Measurements from ENCODE around the gene QSER1. TPM values are rescaled to one million over a fixed set of nuclear protein-coding genes. Genes with fewer than 3 reads are reported as not detected.

Gene QSER1
- total and polyA plus RNA-seq, 2 experiments from 2014 or later: 29.4 to 132 TPM

DNA sequence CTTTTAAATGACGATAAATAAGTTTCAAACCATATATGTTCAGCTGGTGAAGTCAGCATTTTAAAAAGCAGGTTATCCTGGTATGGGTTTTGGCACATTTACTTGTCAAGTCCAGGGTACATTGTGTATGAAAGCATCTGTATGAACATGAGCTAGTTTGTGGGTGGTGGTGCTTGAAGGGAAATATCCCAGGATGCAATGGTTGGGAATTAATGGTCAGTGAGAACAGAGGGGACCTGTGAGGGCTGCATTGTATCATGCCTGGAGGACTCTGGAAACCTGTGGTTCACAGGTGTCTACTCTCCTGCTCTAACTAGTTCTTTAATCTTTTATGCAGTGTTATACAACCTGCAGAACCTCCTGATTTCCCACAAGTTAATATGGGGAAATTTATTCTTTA, 128.9 kb downstream of the QSER1 start:
- Histone ChIP-seq H3K4me1 (ENCODE audit: insufficient read depth) (peaks cover 24% of the 10 kb centered on the region), H3K4me2 (no peak overlapping the region), H3K36me3 (ENCODE audit: insufficient read depth) (no peaks in the 10 kb centered on the region), H4K20me1 (replicated peaks; ENCODE audit: insufficient read depth) (no peaks in the 10 kb centered on the region), H3K79me2 (replicated peaks; ENCODE audit: insufficient read depth) (no peaks in the 10 kb centered on the region), H3F3A (replicated peaks; ENCODE audit: low read depth) (no peaks in the 10 kb centered on the region), H3K27ac (ENCODE audit: low read depth) (no peak overlapping the region), H3K9me2 (ENCODE audit: insufficient read depth) (no peaks in the 10 kb centered on the region), H2AFZ (no peak overlapping the region), H3K27me3 (ENCODE audit: insufficient read depth) (peaks cover 8% of the 10 kb centered on the region), H3K4me3 (no peak overlapping the region)
- no peaks in the 10 kb centered on the region for H3K9me3 Mint-ChIP-seq
- no peaks in the 10 kb centered on the region for H3K36me3 Mint-ChIP-seq (ENCODE audit: low read depth)
- ATAC-seq: no peak
- TF ChIP-seq NANOG (IDR thresholded peaks at IDR 0.05; ENCODE audit: borderline replicate concordance): no peak
- TF ChIP-seq ZNF331 (CRISPR knock-in tag; IDR thresholded peaks at IDR 0.05; ENCODE audit: low read depth): no peak
- no peak for TF ChIP-seq ZNF114 (CRISPR knock-in tag; IDR thresholded peaks at IDR 0.05)
- no peak for TF ChIP-seq EZH2 (IDR thresholded peaks at IDR 0.05; ENCODE audit: low read depth, unreplicated experiment)
- TF ChIP-seq STAT1 (IDR thresholded peaks at IDR 0.05; ENCODE audit: unreplicated experiment): no peak
- TF ChIP-seq EZH2phosphoT487 (IDR thresholded peaks at IDR 0.05; ENCODE audit: unreplicated experiment): no peak
- TF ChIP-seq CREB1 (CRISPR knock-in tag; IDR thresholded peaks at IDR 0.05; ENCODE audit: low read depth): no peak
- no peak for TF ChIP-seq JUNB (IDR thresholded peaks at IDR 0.05; ENCODE audit: unreplicated experiment)
- TF ChIP-seq, protein P1, sequence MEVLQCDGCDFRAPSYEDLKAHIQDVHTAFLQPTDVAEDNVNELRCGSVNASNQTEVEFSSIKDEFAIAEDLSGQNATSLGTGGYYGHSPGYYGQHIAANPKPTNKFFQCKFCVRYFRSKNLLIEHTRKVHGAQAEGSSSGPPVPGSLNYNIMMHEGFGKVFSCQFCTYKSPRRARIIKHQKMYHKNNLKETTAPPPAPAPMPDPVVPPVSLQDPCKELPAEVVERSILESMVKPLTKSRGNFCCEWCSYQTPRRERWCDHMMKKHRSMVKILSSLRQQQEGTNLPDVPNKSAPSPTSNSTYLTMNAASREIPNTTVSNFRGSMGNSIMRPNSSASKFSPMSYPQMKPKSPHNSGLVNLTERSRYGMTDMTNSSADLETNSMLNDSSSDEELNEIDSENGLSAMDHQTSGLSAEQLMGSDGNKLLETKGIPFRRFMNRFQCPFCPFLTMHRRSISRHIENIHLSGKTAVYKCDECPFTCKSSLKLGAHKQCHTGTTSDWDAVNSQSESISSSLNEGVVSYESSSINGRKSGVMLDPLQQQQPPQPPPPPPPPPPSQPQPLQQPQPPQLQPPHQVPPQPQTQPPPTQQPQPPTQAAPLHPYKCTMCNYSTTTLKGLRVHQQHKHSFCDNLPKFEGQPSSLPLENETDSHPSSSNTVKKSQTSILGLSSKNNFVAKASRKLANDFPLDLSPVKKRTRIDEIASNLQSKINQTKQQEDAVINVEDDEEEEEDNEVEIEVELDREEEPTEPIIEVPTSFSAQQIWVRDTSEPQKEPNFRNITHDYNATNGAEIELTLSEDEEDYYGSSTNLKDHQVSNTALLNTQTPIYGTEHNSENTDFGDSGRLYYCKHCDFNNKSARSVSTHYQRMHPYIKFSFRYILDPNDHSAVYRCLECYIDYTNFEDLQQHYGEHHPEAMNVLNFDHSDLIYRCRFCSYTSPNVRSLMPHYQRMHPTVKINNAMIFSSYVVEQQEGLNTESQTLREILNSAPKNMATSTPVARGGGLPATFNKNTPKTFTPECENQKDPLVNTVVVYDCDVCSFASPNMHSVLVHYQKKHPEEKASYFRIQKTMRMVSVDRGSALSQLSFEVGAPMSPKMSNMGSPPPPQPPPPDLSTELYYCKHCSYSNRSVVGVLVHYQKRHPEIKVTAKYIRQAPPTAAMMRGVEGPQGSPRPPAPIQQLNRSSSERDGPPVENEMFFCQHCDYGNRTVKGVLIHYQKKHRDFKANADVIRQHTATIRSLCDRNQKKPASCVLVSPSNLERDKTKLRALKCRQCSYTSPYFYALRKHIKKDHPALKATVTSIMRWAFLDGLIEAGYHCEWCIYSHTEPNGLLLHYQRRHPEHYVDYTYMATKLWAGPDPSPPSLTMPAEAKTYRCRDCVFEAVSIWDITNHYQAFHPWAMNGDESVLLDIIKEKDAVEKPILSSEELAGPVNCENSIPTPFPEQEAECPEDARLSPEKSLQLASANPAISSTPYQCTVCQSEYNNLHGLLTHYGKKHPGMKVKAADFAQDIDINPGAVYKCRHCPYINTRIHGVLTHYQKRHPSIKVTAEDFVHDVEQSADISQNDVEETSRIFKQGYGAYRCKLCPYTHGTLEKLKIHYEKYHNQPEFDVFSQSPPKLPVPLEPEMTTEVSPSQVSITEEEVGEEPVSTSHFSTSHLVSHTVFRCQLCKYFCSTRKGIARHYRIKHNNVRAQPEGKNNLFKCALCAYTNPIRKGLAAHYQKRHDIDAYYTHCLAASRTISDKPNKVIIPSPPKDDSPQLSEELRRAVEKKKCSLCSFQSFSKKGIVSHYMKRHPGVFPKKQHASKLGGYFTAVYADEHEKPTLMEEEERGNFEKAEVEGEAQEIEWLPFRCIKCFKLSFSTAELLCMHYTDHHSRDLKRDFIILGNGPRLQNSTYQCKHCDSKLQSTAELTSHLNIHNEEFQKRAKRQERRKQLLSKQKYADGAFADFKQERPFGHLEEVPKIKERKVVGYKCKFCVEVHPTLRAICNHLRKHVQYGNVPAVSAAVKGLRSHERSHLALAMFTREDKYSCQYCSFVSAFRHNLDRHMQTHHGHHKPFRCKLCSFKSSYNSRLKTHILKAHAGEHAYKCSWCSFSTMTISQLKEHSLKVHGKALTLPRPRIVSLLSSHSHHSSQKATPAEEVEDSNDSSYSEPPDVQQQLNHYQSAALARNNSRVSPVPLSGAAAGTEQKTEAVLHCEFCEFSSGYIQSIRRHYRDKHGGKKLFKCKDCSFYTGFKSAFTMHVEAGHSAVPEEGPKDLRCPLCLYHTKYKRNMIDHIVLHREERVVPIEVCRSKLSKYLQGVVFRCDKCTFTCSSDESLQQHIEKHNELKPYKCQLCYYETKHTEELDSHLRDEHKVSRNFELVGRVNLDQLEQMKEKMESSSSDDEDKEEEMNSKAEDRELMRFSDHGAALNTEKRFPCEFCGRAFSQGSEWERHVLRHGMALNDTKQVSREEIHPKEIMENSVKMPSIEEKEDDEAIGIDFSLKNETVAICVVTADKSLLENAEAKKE (CRISPR knock-in tag; IDR thresholded peaks at IDR 0.05): no peak
- TF ChIP-seq, protein P2, sequence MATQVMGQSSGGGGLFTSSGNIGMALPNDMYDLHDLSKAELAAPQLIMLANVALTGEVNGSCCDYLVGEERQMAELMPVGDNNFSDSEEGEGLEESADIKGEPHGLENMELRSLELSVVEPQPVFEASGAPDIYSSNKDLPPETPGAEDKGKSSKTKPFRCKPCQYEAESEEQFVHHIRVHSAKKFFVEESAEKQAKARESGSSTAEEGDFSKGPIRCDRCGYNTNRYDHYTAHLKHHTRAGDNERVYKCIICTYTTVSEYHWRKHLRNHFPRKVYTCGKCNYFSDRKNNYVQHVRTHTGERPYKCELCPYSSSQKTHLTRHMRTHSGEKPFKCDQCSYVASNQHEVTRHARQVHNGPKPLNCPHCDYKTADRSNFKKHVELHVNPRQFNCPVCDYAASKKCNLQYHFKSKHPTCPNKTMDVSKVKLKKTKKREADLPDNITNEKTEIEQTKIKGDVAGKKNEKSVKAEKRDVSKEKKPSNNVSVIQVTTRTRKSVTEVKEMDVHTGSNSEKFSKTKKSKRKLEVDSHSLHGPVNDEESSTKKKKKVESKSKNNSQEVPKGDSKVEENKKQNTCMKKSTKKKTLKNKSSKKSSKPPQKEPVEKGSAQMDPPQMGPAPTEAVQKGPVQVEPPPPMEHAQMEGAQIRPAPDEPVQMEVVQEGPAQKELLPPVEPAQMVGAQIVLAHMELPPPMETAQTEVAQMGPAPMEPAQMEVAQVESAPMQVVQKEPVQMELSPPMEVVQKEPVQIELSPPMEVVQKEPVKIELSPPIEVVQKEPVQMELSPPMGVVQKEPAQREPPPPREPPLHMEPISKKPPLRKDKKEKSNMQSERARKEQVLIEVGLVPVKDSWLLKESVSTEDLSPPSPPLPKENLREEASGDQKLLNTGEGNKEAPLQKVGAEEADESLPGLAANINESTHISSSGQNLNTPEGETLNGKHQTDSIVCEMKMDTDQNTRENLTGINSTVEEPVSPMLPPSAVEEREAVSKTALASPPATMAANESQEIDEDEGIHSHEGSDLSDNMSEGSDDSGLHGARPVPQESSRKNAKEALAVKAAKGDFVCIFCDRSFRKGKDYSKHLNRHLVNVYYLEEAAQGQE (IDR thresholded peaks at IDR 0.05; ENCODE audit: unreplicated experiment): no peak
- TF ChIP-seq, protein P3, sequence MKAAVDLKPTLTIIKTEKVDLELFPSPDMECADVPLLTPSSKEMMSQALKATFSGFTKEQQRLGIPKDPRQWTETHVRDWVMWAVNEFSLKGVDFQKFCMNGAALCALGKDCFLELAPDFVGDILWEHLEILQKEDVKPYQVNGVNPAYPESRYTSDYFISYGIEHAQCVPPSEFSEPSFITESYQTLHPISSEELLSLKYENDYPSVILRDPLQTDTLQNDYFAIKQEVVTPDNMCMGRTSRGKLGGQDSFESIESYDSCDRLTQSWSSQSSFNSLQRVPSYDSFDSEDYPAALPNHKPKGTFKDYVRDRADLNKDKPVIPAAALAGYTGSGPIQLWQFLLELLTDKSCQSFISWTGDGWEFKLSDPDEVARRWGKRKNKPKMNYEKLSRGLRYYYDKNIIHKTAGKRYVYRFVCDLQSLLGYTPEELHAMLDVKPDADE (IDR thresholded peaks at IDR 0.05): no peak
- no peak for TF ChIP-seq POLR2AphosphoS5 (IDR thresholded peaks at IDR 0.05; ENCODE audit: low read depth)
- TF ChIP-seq, protein P4, sequence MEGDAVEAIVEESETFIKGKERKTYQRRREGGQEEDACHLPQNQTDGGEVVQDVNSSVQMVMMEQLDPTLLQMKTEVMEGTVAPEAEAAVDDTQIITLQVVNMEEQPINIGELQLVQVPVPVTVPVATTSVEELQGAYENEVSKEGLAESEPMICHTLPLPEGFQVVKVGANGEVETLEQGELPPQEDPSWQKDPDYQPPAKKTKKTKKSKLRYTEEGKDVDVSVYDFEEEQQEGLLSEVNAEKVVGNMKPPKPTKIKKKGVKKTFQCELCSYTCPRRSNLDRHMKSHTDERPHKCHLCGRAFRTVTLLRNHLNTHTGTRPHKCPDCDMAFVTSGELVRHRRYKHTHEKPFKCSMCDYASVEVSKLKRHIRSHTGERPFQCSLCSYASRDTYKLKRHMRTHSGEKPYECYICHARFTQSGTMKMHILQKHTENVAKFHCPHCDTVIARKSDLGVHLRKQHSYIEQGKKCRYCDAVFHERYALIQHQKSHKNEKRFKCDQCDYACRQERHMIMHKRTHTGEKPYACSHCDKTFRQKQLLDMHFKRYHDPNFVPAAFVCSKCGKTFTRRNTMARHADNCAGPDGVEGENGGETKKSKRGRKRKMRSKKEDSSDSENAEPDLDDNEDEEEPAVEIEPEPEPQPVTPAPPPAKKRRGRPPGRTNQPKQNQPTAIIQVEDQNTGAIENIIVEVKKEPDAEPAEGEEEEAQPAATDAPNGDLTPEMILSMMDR (conservative IDR thresholded peaks at IDR 0.05; ENCODE audit: low read depth in 2 of 2): no peak
- no peak overlapping the region for H3K4me3 Mint-ChIP-seq
- no peak for DNase-seq (ENCODE audit: low spot score)
- peaks cover 24% of the 10 kb centered on the region for H3K4me1 Mint-ChIP-seq
- no peaks in the 10 kb centered on the region for H3K27me3 Mint-ChIP-seq (ENCODE audit: insufficient read depth, low read depth, poor library complexity)
- H3K27ac Mint-ChIP-seq: no peak overlapping the region

All from GM23338 (cell line).